GM18505 (cell line): ENCODE results near the gene DNAJC7.
A peak's percentile ranks its signal among the peaks of the same experiment; 100 is the strongest.

Source experiments
- ATAC-seq: cut with Tn5 transposase; IDR thresholded peaks from one replicate; pipeline ENCODE4 v1.9.1; 2021; ENCODE audit not compliant: unreplicated experiment
- POLR2A ChIP-seq: IDR thresholded peaks from 4 replicates; pipeline ENCODE4 v1.6.1; 2011; ENCODE audit warnings: borderline replicate concordance; ENCODE audit not compliant: insufficient read depth, insufficient read length; ENCODE audit errors: extremely low read depth

Gene DNAJC7

GRCh38 chr17:42016941-42017865 lies at the start of gene DNAJC7:
Gene DNAJC7, minus strand, starts transcription at chr17:42017439. Its CDS starts 23 bp downstream, at chr17:42017416.
- peak; percentile 74 for ATAC-seq
- peak; percentile 89 for TF ChIP-seq POLR2A

- TF ChIP-seq POLR2A, result no peak
- no peak for ATAC-seq
Observed at GRCh38 chr17:42065201-42065600, 48.0 kb upstream of the DNAJC7 start.

- no peak for ATAC-seq
- no peak for TF ChIP-seq POLR2A
Observed at GRCh38 chr17:42062681-42063080, 45.4 kb upstream of the DNAJC7 start.

GRCh38 chr17:42061646-42062487 lies 44.6 kb upstream of the DNAJC7 start:
- no peak for ATAC-seq
- TF ChIP-seq POLR2A, result no peak

GRCh38 chr17:42060231-42060630 lies 43.0 kb upstream of the DNAJC7 start:
- no peak for ATAC-seq
- TF ChIP-seq POLR2A, result no peak

GRCh38 chr17:42059815-42060214 lies 42.6 kb upstream of the DNAJC7 start:
- no peak for TF ChIP-seq POLR2A
- ATAC-seq, result no peak

GRCh38 chr17:42058063-42058462 lies 40.8 kb upstream of the DNAJC7 start:
- no peak for ATAC-seq
- TF ChIP-seq POLR2A, result no peak

GRCh38 chr17:42056635-42057034 lies 39.4 kb upstream of the DNAJC7 start:
- no peak for TF ChIP-seq POLR2A
- ATAC-seq, result no peak

GRCh38 chr17:42055496-42055895 lies 38.3 kb upstream of the DNAJC7 start:
- no peak for ATAC-seq
- no peak for TF ChIP-seq POLR2A

- ATAC-seq, result no peak
- no peak for TF ChIP-seq POLR2A
Observed at GRCh38 chr17:42055027-42055426, 37.8 kb upstream of the DNAJC7 start.

GRCh38 chr17:42053731-42054500 lies 36.7 kb upstream of the DNAJC7 start:
- no peak for ATAC-seq
- TF ChIP-seq POLR2A, result no peak

- no peak for TF ChIP-seq POLR2A
- ATAC-seq, result no peak
Observed at GRCh38 chr17:42052346-42052877, 35.2 kb upstream of the DNAJC7 start.

- no peak for TF ChIP-seq POLR2A
- ATAC-seq, result no peak
Observed at GRCh38 chr17:42051645-42052044, 34.4 kb upstream of the DNAJC7 start.
